Gastrocnemius medialis (tissue), 4 donors: ENCODE measurements around the gene ANXA11. TPM values are rescaled to one million over a fixed set of nuclear protein-coding genes. Genes with fewer than 3 reads are reported as not detected.
"Not testable (repeated sequence)": the region's sequence is repeated elsewhere in the genome, so short reads cannot be mapped to it uniquely, and the experiment has no call there.

Experiments
- ATAC-seq, 2 donors: fragments of 150-250 bp; one replicate each; pipeline ENCODE4 v1.9.1; 2016
- DNase-seq, 2 donors: peaks; one replicate each; pipeline ENCODE4 v3.0.0-alpha.2; 2019
- H3K27ac ChIP-seq, 4 donors: fragments of 200-600 bp; sonication (generic); 1 replicate in 1 of 4; 2 replicates in 3 of 4; pipeline ENCODE4 v1.5.1; 2016 to 2018; ENCODE audit warnings: mild to moderate bottlenecking in 2 of 4, moderate library complexity in 1 of 4
- H3K27me3 ChIP-seq, 3 donors: fragments of 200-600 bp; sonication (generic) in 2 of 3; 1 replicate in 1 of 3; 2 replicates in 2 of 3; pipeline versions ENCODE4 v1.5.1 to v1.6.0; 2016 to 2019; ENCODE audit warnings: mild to moderate bottlenecking in 1 of 3, moderate library complexity in 1 of 3
- H3K36me3 ChIP-seq, 2 donors: fragments of 200-600 bp; sonication (generic) in 1 of 2; one replicate each; pipeline ENCODE4 v1.5.1; 2017 to 2018
- H3K4me1 ChIP-seq, 2 donors: fragments of 200-600 bp; sonication (generic) in 1 of 2; one replicate each; pipeline ENCODE4 v1.5.1; 2016 to 2017; ENCODE audit warnings: mild to moderate bottlenecking in 2 of 2
- H3K4me3 ChIP-seq, 4 donors: fragments of 200-600 bp; sonication (generic) in 3 of 4; 1 replicate in 1 of 4; 2 replicates in 3 of 4; pipeline ENCODE4 v1.5.1; 2016 to 2019; ENCODE audit warnings: mild to moderate bottlenecking in 2 of 4
- H3K9me3 ChIP-seq, 3 donors: fragments of 200-600 bp; sonication (generic) in 2 of 3; 1 replicate in 1 of 3; 2 replicates in 2 of 3; pipeline ENCODE4 v1.5.1; 2016 to 2019
- CTCF ChIP-seq, 5 experiments: fragments of 450-650 bp in 3 of 5; fragments of 200-600 bp in 2 of 5; sonication (generic) in 2 of 5; IDR thresholded peaks in 4 of 5; conservative IDR thresholded peaks in 1 of 5; 1 replicate in 4 of 5; 2 replicates in 1 of 5; pipeline ENCODE4 v1.5.1; 2016 to 2019; ENCODE audit warnings: antibody characterized with exemption in 5 of 5, mild to moderate bottlenecking in 3 of 5, moderate library complexity in 3 of 5
- POLR2A ChIP-seq, 2 donors: fragments of 450-650 bp; IDR thresholded peaks; one replicate each; pipeline ENCODE4 v1.6.1; 2017; ENCODE audit warnings: antibody characterized with exemption in 2 of 2, mild to moderate bottlenecking in 2 of 2, moderate library complexity in 2 of 2
- in situ Hi-C, 4 donors: fragments of 200-750 bp; cut with MboI; loops; one replicate each; pipeline versions ENCODE4 v1.15.0 to v1.8.0; 2017; ENCODE audit warnings: low sequenced_read_pairs in 4 of 4
- intact Hi-C: fragments of 100-400 bp; cut with DNase I; formaldehyde crosslinking; loops from one replicate; pipeline ENCODE4 v1.15.1; 2023; ENCODE audit warnings: low total_unique reads
- total RNA-seq, 4 donors: library from RNA; depleted of rRNA; stranded (reverse); fragments of >200 nt; gene quantifications; one replicate each; pipeline versions ENCODE4 v1.1.0 to v1.2.3, GENCODE V29; 2016

Gene ANXA11
- total RNA-seq, 4 donors from 2014 or later = 142 to 202 (median 173) TPM

DNA sequence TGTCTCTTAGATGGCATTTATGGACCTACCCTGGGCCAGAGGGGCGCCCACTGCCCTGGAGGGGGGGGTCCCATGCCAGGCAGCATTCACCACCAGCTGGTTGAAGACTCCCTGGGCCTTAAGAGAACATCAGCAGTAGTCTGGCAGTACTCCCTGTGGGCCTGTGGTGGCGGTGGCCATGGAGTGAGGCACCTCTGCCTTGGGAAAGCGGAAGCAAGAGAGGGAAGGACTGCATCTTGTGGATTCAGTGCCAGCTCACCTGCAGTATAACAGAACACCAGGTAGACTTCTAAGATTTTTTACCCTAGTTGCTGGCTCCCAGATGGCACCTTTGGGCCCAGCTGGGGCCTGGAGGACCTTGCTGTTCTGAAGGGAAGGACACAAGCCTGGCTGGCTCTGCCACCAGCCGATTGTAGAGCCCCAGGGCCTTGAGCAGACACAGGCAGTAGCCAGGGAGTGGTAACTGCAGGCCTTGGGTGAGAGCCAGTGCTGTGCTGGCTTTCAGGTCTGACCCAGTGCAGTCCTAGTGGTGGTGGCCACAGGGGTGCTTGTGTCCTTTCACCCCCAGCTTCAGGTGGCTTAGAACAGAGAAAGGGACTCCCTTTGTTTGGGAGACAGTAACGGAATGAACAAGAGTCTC, 57.1 kb downstream of the ANXA11 start:
- no peaks in the 10 kb centered on the region for H3K27me3 ChIP-seq
- TF ChIP-seq POLR2A (IDR thresholded peaks at IDR 0.05) (no peak), CTCF (IDR thresholded peaks at IDR 0.05 in 4 of 5, conservative IDR thresholded peaks at IDR 0.05 in 1 of 5) (no peak)
- ATAC-seq (no peak), DNase-seq (no peak)
- no peak overlapping the region for H3K4me3 ChIP-seq
- in situ Hi-C loops = no loop called here
- H3K9me3 ChIP-seq = no peaks in the 10 kb centered on the region
- peaks cover 7 to 13% of the 10 kb centered on the region in 2 donors for H3K4me1 ChIP-seq
- peak overlapping the region in 1 of 4 donors; percentile 22 for H3K27ac ChIP-seq
- intact Hi-C loops = no loop called here
- H3K36me3 ChIP-seq = peaks cover 0 to 36% of the 10 kb centered on the region in 2 donors

- peaks cover 7 to 13% of the 10 kb centered on the region in 2 donors for H3K4me1 ChIP-seq
- H3K27ac ChIP-seq = no peak overlapping the region
- in situ Hi-C loops = no loop called here
- H3K9me3 ChIP-seq = no peaks in the 10 kb centered on the region
- no peak for DNase-seq
- H3K4me3 ChIP-seq = no peak overlapping the region
- peaks cover 0 to 23% of the 10 kb centered on the region in 2 donors for H3K36me3 ChIP-seq
- intact Hi-C loops = no loop called here
- ATAC-seq = no peak
- no peaks in the 10 kb centered on the region for H3K27me3 ChIP-seq
- TF ChIP-seq POLR2A (IDR thresholded peaks at IDR 0.05) (no peak), CTCF (IDR thresholded peaks at IDR 0.05 in 4 of 5, conservative IDR thresholded peaks at IDR 0.05 in 1 of 5) (no peak)
Observed at GRCh38 chr10:80146918-80147317, 58.4 kb downstream of the ANXA11 start.

- intact Hi-C loops, in situ Hi-C loops, ATAC-seq, H3K27me3 ChIP-seq, DNase-seq, H3K4me3 ChIP-seq, H3K9me3 ChIP-seq: not testable (repeated sequence)
- Histone ChIP-seq H3K27ac (peak overlapping the region in 3 of 4 donors; percentile 28 to 48 (median 29)), H3K4me1 (peaks cover 7 to 13% of the 10 kb centered on the region in 2 donors), H3K36me3 (peaks cover 0 to 10% of the 10 kb centered on the region in 2 donors)
Observed at GRCh38 chr10:80145406-80146308, 59.7 kb downstream of the ANXA11 start.

GRCh38 chr10:80144696-80145131, 60.6 kb downstream of the ANXA11 start:
- TF ChIP-seq POLR2A (IDR thresholded peaks at IDR 0.05) (no peak), CTCF (IDR thresholded peaks at IDR 0.05 in 4 of 5, conservative IDR thresholded peaks at IDR 0.05 in 1 of 5) (no peak)
- peaks cover 7 to 13% of the 10 kb centered on the region in 2 donors for H3K4me1 ChIP-seq
- in situ Hi-C loops (no loop called here), intact Hi-C loops (loop anchor here (5.0 kb wide), 1 partner anchor 772 kb away; no protein-coding TSS in a partner anchor)
- H3K4me3 ChIP-seq = no peak overlapping the region
- no peak for DNase-seq
- peaks cover 0 to 5% (median 0%) of the 10 kb centered on the region in 3 donors for H3K27me3 ChIP-seq
- no peaks in the 10 kb centered on the region for H3K9me3 ChIP-seq
- peak in 1 of 2 donors; percentile 17 for ATAC-seq
- H3K36me3 ChIP-seq = peaks cover 0 to under 1% of the 10 kb centered on the region in 2 donors
- peak overlapping the region in 1 of 4 donors; percentile 13 for H3K27ac ChIP-seq
